ENCODE data around the gene DNAJC11. TPM values are rescaled to one million over a fixed set of nuclear protein-coding genes. Genes with fewer than 3 reads are reported as not detected.
"Not testable (repeated sequence)": the region's sequence is repeated elsewhere in the genome, so short reads cannot be mapped to it uniquely, and the experiment has no call there.

The DNAJC11 gene
- total RNA-seq, 3 donors from 2014 or later (not counting 1 experiment from before 2014, with no cell fraction given): 28.7 to 40.1 (median 36.2) TPM

- H3K36me3 Mint-ChIP-seq: no peaks in the 10 kb centered on the region
- Histone ChIP-seq H3K9me3 (ENCODE audit: control insufficient read depth, insufficient read depth, low read length) (no peaks in the 10 kb centered on the region), H3K4me3 (ENCODE audit: low read length) (no peak overlapping the region), H3K27ac (ENCODE audit: low read length) (no peak overlapping the region), H3K27me3 (ENCODE audit: control insufficient read depth, insufficient read depth, low read length) (no peaks in the 10 kb centered on the region), H3K4me1 (ENCODE audit: control insufficient read depth, insufficient read depth, low read length) (no peaks in the 10 kb centered on the region), H3K36me3 (ENCODE audit: control insufficient read depth, insufficient read depth, low read length) (peaks cover 11% of the 10 kb centered on the region)
- no peaks in the 10 kb centered on the region for H3K9me3 Mint-ChIP-seq
- ATAC-seq (no peak), DNase-seq (no peak)
- no peaks in the 10 kb centered on the region for H3K27me3 Mint-ChIP-seq (ENCODE audit: low read depth in 2 of 2)
- no peak overlapping the region for H3K4me3 Mint-ChIP-seq
- H3K27ac Mint-ChIP-seq: no peak overlapping the region
- peaks cover 3 to 5% of the 10 kb centered on the region in 2 donors for H3K4me1 Mint-ChIP-seq
- WGBS (ENCODE audit: insufficient coverage): 100% methylated on average over 2 of the region's 2 CpGs
- intact Hi-C loops (cut with micrococcal nuclease): no loop called here
- TF ChIP-seq, protein P1, sequence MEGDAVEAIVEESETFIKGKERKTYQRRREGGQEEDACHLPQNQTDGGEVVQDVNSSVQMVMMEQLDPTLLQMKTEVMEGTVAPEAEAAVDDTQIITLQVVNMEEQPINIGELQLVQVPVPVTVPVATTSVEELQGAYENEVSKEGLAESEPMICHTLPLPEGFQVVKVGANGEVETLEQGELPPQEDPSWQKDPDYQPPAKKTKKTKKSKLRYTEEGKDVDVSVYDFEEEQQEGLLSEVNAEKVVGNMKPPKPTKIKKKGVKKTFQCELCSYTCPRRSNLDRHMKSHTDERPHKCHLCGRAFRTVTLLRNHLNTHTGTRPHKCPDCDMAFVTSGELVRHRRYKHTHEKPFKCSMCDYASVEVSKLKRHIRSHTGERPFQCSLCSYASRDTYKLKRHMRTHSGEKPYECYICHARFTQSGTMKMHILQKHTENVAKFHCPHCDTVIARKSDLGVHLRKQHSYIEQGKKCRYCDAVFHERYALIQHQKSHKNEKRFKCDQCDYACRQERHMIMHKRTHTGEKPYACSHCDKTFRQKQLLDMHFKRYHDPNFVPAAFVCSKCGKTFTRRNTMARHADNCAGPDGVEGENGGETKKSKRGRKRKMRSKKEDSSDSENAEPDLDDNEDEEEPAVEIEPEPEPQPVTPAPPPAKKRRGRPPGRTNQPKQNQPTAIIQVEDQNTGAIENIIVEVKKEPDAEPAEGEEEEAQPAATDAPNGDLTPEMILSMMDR (IDR thresholded peaks at IDR 0.05): no peak
Observed at GRCh38 chr1:6672558-6672957, 29.1 kb downstream of the DNAJC11 start.

DNA sequence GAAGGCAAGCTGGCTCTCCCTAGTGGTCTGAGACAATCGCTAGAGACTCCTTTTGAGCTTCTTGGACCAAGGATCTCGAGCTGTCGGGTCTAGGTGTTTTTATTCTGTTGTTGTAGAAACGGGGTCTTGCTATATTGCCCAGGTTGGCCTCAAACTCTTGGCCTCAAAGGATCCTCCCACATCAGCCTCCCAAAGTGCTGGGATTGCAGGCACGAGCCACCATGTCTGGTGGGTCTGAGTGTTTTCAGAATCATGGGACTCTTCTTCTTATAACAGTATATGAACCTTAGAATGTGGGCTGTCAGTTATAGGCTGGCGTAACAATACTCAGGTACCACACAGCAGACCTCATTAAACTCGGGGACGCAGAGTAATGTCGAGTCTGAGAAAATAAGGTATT is 33.1 kb downstream of the DNAJC11 start:
- no peak overlapping the region for H3K27ac ChIP-seq (ENCODE audit: low read length)
- no peak overlapping the region for H3K4me3 ChIP-seq (ENCODE audit: low read length)
- no peak for DNase-seq
- Mint-ChIP-seq H3K27me3 (ENCODE audit: low read depth in 2 of 2) (no peaks in the 10 kb centered on the region), H3K4me3 (no peak overlapping the region), H3K27ac (no peak overlapping the region), H3K4me1 (peaks cover 5% of the 10 kb centered on the region in 2 donors), H3K9me3 (no peaks in the 10 kb centered on the region), H3K36me3 (no peaks in the 10 kb centered on the region)
- WGBS (ENCODE audit: insufficient coverage): 100% methylated on average over 7 of the region's 9 CpGs
- no peaks in the 10 kb centered on the region for H3K9me3 ChIP-seq (ENCODE audit: control insufficient read depth, insufficient read depth, low read length)
- no peak for ATAC-seq
- no peaks in the 10 kb centered on the region for H3K27me3 ChIP-seq (ENCODE audit: control insufficient read depth, insufficient read depth, low read length)
- no peaks in the 10 kb centered on the region for H3K4me1 ChIP-seq (ENCODE audit: control insufficient read depth, insufficient read depth, low read length)
- TF ChIP-seq, protein P1 (IDR thresholded peaks at IDR 0.05): no peak
- H3K36me3 ChIP-seq (ENCODE audit: control insufficient read depth, insufficient read depth, low read length): peaks cover 16% of the 10 kb centered on the region
- intact Hi-C loops (cut with micrococcal nuclease): no loop called here

- DNase-seq: no peak
- H3K4me3 ChIP-seq (ENCODE audit: low read length): no peak overlapping the region
- ATAC-seq: no peak
- Mint-ChIP-seq H3K27me3 (ENCODE audit: low read depth in 2 of 2) (no peaks in the 10 kb centered on the region), H3K9me3 (no peaks in the 10 kb centered on the region), H3K27ac (no peak overlapping the region), H3K4me3 (no peak overlapping the region), H3K36me3 (no peaks in the 10 kb centered on the region), H3K4me1 (peaks cover under 1 to 5% of the 10 kb centered on the region in 2 donors)
- intact Hi-C loops (cut with micrococcal nuclease): no loop called here
- 98% methylated on average over 6 of the region's 6 CpGs for WGBS (ENCODE audit: insufficient coverage)
- H3K4me1 ChIP-seq (ENCODE audit: control insufficient read depth, insufficient read depth, low read length): no peaks in the 10 kb centered on the region
- TF ChIP-seq, protein P1 (IDR thresholded peaks at IDR 0.05): no peak
- H3K36me3 ChIP-seq (ENCODE audit: control insufficient read depth, insufficient read depth, low read length): peaks cover 14% of the 10 kb centered on the region
- H3K27me3 ChIP-seq (ENCODE audit: control insufficient read depth, insufficient read depth, low read length): no peaks in the 10 kb centered on the region
- no peaks in the 10 kb centered on the region for H3K9me3 ChIP-seq (ENCODE audit: control insufficient read depth, insufficient read depth, low read length)
- H3K27ac ChIP-seq (ENCODE audit: low read length): no peak overlapping the region
Observed at GRCh38 chr1:6667139-6667538, 34.5 kb downstream of the DNAJC11 start.

GRCh38 chr1:6666696-6667095 is 34.9 kb downstream of the DNAJC11 start:
- Mint-ChIP-seq H3K4me1 (peaks cover 0 to 6% of the 10 kb centered on the region in 2 donors), H3K27ac (no peak overlapping the region), H3K9me3 (no peaks in the 10 kb centered on the region), H3K36me3 (no peaks in the 10 kb centered on the region), H3K4me3 (no peak overlapping the region), H3K27me3 (ENCODE audit: low read depth in 2 of 2) (no peaks in the 10 kb centered on the region)
- ATAC-seq: no peak
- H3K4me1 ChIP-seq (ENCODE audit: control insufficient read depth, insufficient read depth, low read length): no peaks in the 10 kb centered on the region
- DNase-seq: no peak
- H3K9me3 ChIP-seq (ENCODE audit: control insufficient read depth, insufficient read depth, low read length): no peaks in the 10 kb centered on the region
- TF ChIP-seq, protein P1 (IDR thresholded peaks at IDR 0.05): no peak
- no peak overlapping the region for H3K27ac ChIP-seq (ENCODE audit: low read length)
- peaks cover 14% of the 10 kb centered on the region for H3K36me3 ChIP-seq (ENCODE audit: control insufficient read depth, insufficient read depth, low read length)
- H3K4me3 ChIP-seq (ENCODE audit: low read length): no peak overlapping the region
- WGBS (ENCODE audit: insufficient coverage): 98% methylated on average over 4 of the region's 5 CpGs
- no peaks in the 10 kb centered on the region for H3K27me3 ChIP-seq (ENCODE audit: control insufficient read depth, insufficient read depth, low read length)
- intact Hi-C loops (cut with micrococcal nuclease): no loop called here

GRCh38 chr1:6662468-6662867 is 39.1 kb downstream of the DNAJC11 start:
- H3K9me3 Mint-ChIP-seq; H3K27ac ChIP-seq (ENCODE audit: low read length); H3K4me3 Mint-ChIP-seq; ATAC-seq; H3K9me3 ChIP-seq (ENCODE audit: control insufficient read depth, insufficient read depth, low read length); H3K27ac Mint-ChIP-seq; H3K4me3 ChIP-seq (ENCODE audit: low read length); H3K27me3 ChIP-seq (ENCODE audit: control insufficient read depth, insufficient read depth, low read length); H3K27me3 Mint-ChIP-seq (ENCODE audit: low read depth in 2 of 2); DNase-seq; intact Hi-C loops (cut with micrococcal nuclease); H3K36me3 Mint-ChIP-seq; H3K4me1 ChIP-seq (ENCODE audit: control insufficient read depth, insufficient read depth, low read length): not testable (repeated sequence)
- WGBS (ENCODE audit: insufficient coverage): 100% methylated on average over 7 of the region's 7 CpGs
- H3K36me3 ChIP-seq (ENCODE audit: control insufficient read depth, insufficient read depth, low read length): peaks cover 12% of the 10 kb centered on the region
- peaks cover 0 to 14% of the 10 kb centered on the region in 2 donors for H3K4me1 Mint-ChIP-seq

Measured in natural killer cell (primary cell).